DMS114 treated with DMSO at 0.1 percent for 48 hours (cell line): ENCODE data around the gene CREBBP.

ENCODE experiments used
- DNase-seq: peaks from one replicate; lab custom pipeline; 2025; ENCODE audit not compliant: unreplicated experiment; lab: John Stamatoyannopoulos, UW

CREBBP gene

GRCh38 chr16:3675601-3676130, 204.8 kb downstream of the CREBBP start:
- DNase-seq: no peak
